ENCODE measurements around the gene IGF1R. TPM values are rescaled to one million over a fixed set of nuclear protein-coding genes. Genes with fewer than 3 reads are reported as not detected.

IGF1R gene
- total RNA-seq, 1 experiment from 2014 or later, result 16.3 TPM

DNA sequence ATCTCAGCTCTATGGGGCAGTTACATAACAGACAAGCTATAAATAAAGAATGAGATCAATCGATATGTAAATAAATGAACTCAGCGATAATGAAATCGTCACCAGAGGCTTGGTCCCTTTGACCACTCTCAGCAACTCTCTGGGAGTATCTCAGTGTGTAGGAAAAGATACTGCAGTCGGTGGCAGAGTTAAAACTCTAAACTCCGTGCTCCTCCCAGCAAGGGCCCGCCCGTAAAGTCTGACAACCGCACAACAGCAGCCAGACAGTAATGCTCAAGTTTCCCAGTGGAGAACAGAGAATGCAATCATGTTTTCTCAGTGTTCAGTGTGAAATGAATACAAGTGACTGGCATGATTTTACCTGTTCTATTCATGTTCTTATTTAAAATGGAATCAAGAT lies 28.3 kb upstream of the IGF1R start (continued):
- TF ChIP-seq, protein P1, sequence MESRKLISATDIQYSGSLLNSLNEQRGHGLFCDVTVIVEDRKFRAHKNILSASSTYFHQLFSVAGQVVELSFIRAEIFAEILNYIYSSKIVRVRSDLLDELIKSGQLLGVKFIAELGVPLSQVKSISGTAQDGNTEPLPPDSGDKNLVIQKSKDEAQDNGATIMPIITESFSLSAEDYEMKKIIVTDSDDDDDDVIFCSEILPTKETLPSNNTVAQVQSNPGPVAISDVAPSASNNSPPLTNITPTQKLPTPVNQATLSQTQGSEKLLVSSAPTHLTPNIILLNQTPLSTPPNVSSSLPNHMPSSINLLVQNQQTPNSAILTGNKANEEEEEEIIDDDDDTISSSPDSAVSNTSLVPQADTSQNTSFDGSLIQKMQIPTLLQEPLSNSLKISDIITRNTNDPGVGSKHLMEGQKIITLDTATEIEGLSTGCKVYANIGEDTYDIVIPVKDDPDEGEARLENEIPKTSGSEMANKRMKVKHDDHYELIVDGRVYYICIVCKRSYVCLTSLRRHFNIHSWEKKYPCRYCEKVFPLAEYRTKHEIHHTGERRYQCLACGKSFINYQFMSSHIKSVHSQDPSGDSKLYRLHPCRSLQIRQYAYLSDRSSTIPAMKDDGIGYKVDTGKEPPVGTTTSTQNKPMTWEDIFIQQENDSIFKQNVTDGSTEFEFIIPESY (IDR thresholded peaks at IDR 0.05; ENCODE audit: extremely low read depth, insufficient replicate concordance, low read length), result no peak
- TF ChIP-seq SIN3A (IDR thresholded peaks at IDR 0.05; ENCODE audit: low read depth) (no peak), RAD21 (IDR thresholded peaks at IDR 0.05; ENCODE audit: low read depth) (no peak), POLR2A (IDR thresholded peaks at IDR 0.05; ENCODE audit: borderline replicate concordance, extremely low read depth, insufficient read depth, insufficient read length) (no peak), SRF (IDR thresholded peaks at IDR 0.05; ENCODE audit: low read depth) (no peak), ZFX (IDR thresholded peaks at IDR 0.05) (no peak), CBX3 (IDR thresholded peaks at IDR 0.05; ENCODE audit: low read depth) (no peak), YY1 (IDR thresholded peaks at IDR 0.05; ENCODE audit: extremely low read depth, insufficient replicate concordance, low read depth, low read length) (no peak), JUND (IDR thresholded peaks at IDR 0.05) (no peak), POLR2AphosphoS5 (IDR thresholded peaks at IDR 0.05; ENCODE audit: low read depth, low read length) (no peak)
- TF ChIP-seq, protein P2, sequence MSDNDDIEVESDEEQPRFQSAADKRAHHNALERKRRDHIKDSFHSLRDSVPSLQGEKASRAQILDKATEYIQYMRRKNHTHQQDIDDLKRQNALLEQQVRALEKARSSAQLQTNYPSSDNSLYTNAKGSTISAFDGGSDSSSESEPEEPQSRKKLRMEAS (IDR thresholded peaks at IDR 0.05), result no peak
- TF ChIP-seq, protein P3, sequence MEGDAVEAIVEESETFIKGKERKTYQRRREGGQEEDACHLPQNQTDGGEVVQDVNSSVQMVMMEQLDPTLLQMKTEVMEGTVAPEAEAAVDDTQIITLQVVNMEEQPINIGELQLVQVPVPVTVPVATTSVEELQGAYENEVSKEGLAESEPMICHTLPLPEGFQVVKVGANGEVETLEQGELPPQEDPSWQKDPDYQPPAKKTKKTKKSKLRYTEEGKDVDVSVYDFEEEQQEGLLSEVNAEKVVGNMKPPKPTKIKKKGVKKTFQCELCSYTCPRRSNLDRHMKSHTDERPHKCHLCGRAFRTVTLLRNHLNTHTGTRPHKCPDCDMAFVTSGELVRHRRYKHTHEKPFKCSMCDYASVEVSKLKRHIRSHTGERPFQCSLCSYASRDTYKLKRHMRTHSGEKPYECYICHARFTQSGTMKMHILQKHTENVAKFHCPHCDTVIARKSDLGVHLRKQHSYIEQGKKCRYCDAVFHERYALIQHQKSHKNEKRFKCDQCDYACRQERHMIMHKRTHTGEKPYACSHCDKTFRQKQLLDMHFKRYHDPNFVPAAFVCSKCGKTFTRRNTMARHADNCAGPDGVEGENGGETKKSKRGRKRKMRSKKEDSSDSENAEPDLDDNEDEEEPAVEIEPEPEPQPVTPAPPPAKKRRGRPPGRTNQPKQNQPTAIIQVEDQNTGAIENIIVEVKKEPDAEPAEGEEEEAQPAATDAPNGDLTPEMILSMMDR (IDR thresholded peaks at IDR 0.05 in 2 of 3, conservative IDR thresholded peaks at IDR 0.05 in 1 of 3; ENCODE audit: borderline replicate concordance in 1 of 3, insufficient read depth in 1 of 3, low read depth in 2 of 3, low read length in 2 of 3), result no peak

DNA sequence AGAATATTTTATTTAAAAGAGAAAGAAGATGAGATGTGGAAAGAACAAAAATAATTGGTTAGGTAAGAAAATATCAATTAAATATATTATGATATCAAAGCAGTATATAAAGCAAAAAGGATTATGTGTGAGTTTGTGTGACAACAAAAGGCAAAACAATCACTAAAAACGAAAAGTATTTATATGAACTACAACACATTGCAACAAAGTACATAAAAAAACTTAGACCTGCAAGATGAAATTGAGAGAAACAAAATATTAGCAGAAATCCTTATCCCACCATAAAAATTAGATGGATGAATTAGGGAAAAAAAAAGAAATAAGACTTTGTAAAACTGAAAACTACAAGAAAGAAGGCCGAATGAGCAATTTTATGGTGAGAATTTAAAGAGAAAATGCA lies 27.3 kb upstream of the IGF1R start:
- ChIA-PET POLR2A (no interaction called here), RAD21 (ENCODE audit: low non-redundant PET in 1 of 2, low total read pairs in 2 of 2, uncharacterized antibody in 2 of 2, unreplicated experiment in 2 of 2) (no interaction called here), CTCF (no interaction called here)
- Histone ChIP-seq H3K27me3 (ENCODE audit: insufficient read depth, low read length) (peaks cover 51% of the 10 kb centered on the region), H3K9me3 (ENCODE audit: control insufficient read depth in 1 of 2, insufficient read depth in 1 of 2, low read depth in 1 of 2, low read length in 2 of 2) (no peaks in the 10 kb centered on the region), H3K9me2 (ENCODE audit: insufficient read depth) (no peaks in the 10 kb centered on the region), H3K9ac (ENCODE audit: low read length) (no peak overlapping the region), H2AFZ (ENCODE audit: low read depth, low read length, poor library complexity, severe bottlenecking) (no peak overlapping the region), H3K4me1 (ENCODE audit: control insufficient read depth in 1 of 2, insufficient read depth in 2 of 2, low read length in 2 of 2) (no peaks in the 10 kb centered on the region), H3K27ac (ENCODE audit: low read depth, low read length) (no peak overlapping the region), H3K36me3 (ENCODE audit: control insufficient read depth in 1 of 2, insufficient read depth in 2 of 2, low read length in 2 of 2) (no peaks in the 10 kb centered on the region), H4K20me1 (ENCODE audit: insufficient read depth) (peaks cover 4% of the 10 kb centered on the region; the same call in 1 of the 2 replicates), H3K4me3 (replicated peaks in 1 of 2; ENCODE audit: low read depth in 1 of 2, low read length in 2 of 2) (no peak overlapping the region), H3K4me2 (ENCODE audit: low read length) (no peak overlapping the region), H3K79me2 (ENCODE audit: insufficient read depth, low read length) (no peaks in the 10 kb centered on the region)
- ATAC-seq (no peak), DNase-seq (ENCODE audit: low read depth, low spot score) (no peak)
- BruUV-seq (replicated peaks), result no TSS peak
- intact Hi-C loops (cut with micrococcal nuclease), result no loop called here
- TF ChIP-seq SRF (IDR thresholded peaks at IDR 0.05; ENCODE audit: low read depth), result no peak
- TF ChIP-seq ELF1 (IDR thresholded peaks at IDR 0.05; ENCODE audit: borderline replicate concordance, low read depth), result no peak
- TF ChIP-seq ZNF274 (IDR thresholded peaks at IDR 0.05; ENCODE audit: low read depth, low read length), result no peak
- no peak for TF ChIP-seq JUND (IDR thresholded peaks at IDR 0.05)
- TF ChIP-seq, protein P4, sequence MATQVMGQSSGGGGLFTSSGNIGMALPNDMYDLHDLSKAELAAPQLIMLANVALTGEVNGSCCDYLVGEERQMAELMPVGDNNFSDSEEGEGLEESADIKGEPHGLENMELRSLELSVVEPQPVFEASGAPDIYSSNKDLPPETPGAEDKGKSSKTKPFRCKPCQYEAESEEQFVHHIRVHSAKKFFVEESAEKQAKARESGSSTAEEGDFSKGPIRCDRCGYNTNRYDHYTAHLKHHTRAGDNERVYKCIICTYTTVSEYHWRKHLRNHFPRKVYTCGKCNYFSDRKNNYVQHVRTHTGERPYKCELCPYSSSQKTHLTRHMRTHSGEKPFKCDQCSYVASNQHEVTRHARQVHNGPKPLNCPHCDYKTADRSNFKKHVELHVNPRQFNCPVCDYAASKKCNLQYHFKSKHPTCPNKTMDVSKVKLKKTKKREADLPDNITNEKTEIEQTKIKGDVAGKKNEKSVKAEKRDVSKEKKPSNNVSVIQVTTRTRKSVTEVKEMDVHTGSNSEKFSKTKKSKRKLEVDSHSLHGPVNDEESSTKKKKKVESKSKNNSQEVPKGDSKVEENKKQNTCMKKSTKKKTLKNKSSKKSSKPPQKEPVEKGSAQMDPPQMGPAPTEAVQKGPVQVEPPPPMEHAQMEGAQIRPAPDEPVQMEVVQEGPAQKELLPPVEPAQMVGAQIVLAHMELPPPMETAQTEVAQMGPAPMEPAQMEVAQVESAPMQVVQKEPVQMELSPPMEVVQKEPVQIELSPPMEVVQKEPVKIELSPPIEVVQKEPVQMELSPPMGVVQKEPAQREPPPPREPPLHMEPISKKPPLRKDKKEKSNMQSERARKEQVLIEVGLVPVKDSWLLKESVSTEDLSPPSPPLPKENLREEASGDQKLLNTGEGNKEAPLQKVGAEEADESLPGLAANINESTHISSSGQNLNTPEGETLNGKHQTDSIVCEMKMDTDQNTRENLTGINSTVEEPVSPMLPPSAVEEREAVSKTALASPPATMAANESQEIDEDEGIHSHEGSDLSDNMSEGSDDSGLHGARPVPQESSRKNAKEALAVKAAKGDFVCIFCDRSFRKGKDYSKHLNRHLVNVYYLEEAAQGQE (IDR thresholded peaks at IDR 0.05; ENCODE audit: low read depth), result no peak
- no peak for TF ChIP-seq YY1 (IDR thresholded peaks at IDR 0.05; ENCODE audit: extremely low read depth, insufficient replicate concordance, low read depth, low read length)
- no peak for TF ChIP-seq EZH2 (IDR thresholded peaks at IDR 0.05)
- no peak for TF ChIP-seq CEBPB (IDR thresholded peaks at IDR 0.05; ENCODE audit: low read depth)
- no peak for TF ChIP-seq SIN3A (IDR thresholded peaks at IDR 0.05; ENCODE audit: low read depth)
- no peak for TF ChIP-seq CBX3 (IDR thresholded peaks at IDR 0.05; ENCODE audit: low read depth)
- no peak for TF ChIP-seq EZH2phosphoT487 (IDR thresholded peaks at IDR 0.05; ENCODE audit: borderline replicate concordance)
- no peak for TF ChIP-seq POLR2AphosphoS5 (IDR thresholded peaks at IDR 0.05; ENCODE audit: low read depth, low read length)
- no peak for TF ChIP-seq ZFX (IDR thresholded peaks at IDR 0.05)
- no peak for TF ChIP-seq POLR2A (IDR thresholded peaks at IDR 0.05; ENCODE audit: borderline replicate concordance, extremely low read depth, insufficient read depth, insufficient read length)
- TF ChIP-seq EGR1 (IDR thresholded peaks at IDR 0.05; ENCODE audit: low read depth), result no peak
